Esophagus squamous epithelium (tissue), 5 donors: Measurements from ENCODE around the gene DCC. TPM values are rescaled to one million over a fixed set of nuclear protein-coding genes. Genes with fewer than 3 reads are reported as not detected.

Experiments used
- DNase-seq: peaks from one replicate; lab custom pipeline; 2025; lab: John Stamatoyannopoulos, UW
- H3K27ac ChIP-seq, 4 donors: fragments of 200-600 bp; sonication (generic); one replicate each; pipeline ENCODE4 v1.5.1; 2016 to 2019; ENCODE audit warnings: mild to moderate bottlenecking in 1 of 4
- H3K27me3 ChIP-seq, 4 donors: fragments of 200-600 bp; sonication (generic); 1 replicate in 3 of 4; 2 replicates in 1 of 4; pipeline versions ENCODE4 v1.5.1 to v1.6.0; 2017 to 2021; ENCODE audit warnings: antibody characterized with exemption in 1 of 4
- H3K36me3 ChIP-seq, 3 donors: fragments of 200-600 bp; sonication (generic); one replicate each; pipeline ENCODE4 v1.5.1; 2016 to 2019
- H3K4me1 ChIP-seq, 3 donors: fragments of 200-600 bp; sonication (generic); one replicate each; pipeline ENCODE4 v1.5.1; 2017 to 2019
- H3K4me3 ChIP-seq, 4 donors: fragments of 200-600 bp; sonication (generic); 1 replicate in 3 of 4; 2 replicates in 1 of 4; pipeline ENCODE4 v1.5.1; 2016 to 2019; ENCODE audit warnings: mild to moderate bottlenecking in 2 of 4, moderate library complexity in 1 of 4
- H3K9me3 ChIP-seq, 3 donors: fragments of 200-600 bp; sonication (generic); one replicate each; pipeline ENCODE4 v1.5.1; 2016 to 2019
- CTCF ChIP-seq, 6 experiments: fragments of 450-650 bp in 4 of 6; fragments of 200-600 bp in 2 of 6; sonication (generic) in 2 of 6; IDR thresholded peaks; one replicate each; pipeline ENCODE4 v1.5.1; 2016 to 2019; ENCODE audit warnings: antibody characterized with exemption in 6 of 6, mild to moderate bottlenecking in 4 of 6, moderate library complexity in 4 of 6
- POLR2A ChIP-seq, 4 donors: fragments of 450-650 bp; IDR thresholded peaks; one replicate each; pipeline ENCODE4 v1.6.1; 2017; ENCODE audit warnings: antibody characterized with exemption in 4 of 4, mild to moderate bottlenecking in 4 of 4, moderate library complexity in 3 of 4
- WGBS, 2 donors: methylation state at CpG; one replicate each; pipeline ENCODE4 v1.1.5; 2018; 5-methylcytosine and 5-hydroxymethylcytosine counted together
- intact Hi-C: fragments of 100-400 bp; cut with DNase I; formaldehyde crosslinking; loops from one replicate; pipeline ENCODE4 v1.15.0; 2022
- total RNA-seq, 4 donors: library from RNA; depleted of rRNA; stranded (reverse); fragments of >200 nt; gene quantifications; one replicate each; pipeline ENCODE4 v1.1.0, GENCODE V29; 2016
- donor health status: DM: yes; HTN: yes; CAD: no.

The DCC gene
- total RNA-seq, 4 donors from 2014 or later: 0.06 to 0.95 TPM; not detected in 2

- Histone ChIP-seq H3K27me3 (no peaks in the 10 kb centered on the region), H3K9me3 (no peaks in the 10 kb centered on the region), H3K4me3 (no peak overlapping the region), H3K36me3 (no peaks in the 10 kb centered on the region), H3K27ac (no peak overlapping the region), H3K4me1 (no peaks in the 10 kb centered on the region)
- no peak for DNase-seq
- TF ChIP-seq POLR2A (IDR thresholded peaks at IDR 0.05): no peak
- no peak for TF ChIP-seq CTCF (IDR thresholded peaks at IDR 0.05)
- intact Hi-C loops: no loop called here
- 33 to 69% methylated on average over 1 to 3 of the region's 3 CpGs for WGBS, 2 donors
Measured at GRCh38 chr18:52510139-52510538, 170.1 kb downstream of the DCC start.

- TF ChIP-seq CTCF (IDR thresholded peaks at IDR 0.05): no peak
- no peak for TF ChIP-seq POLR2A (IDR thresholded peaks at IDR 0.05)
- DNase-seq: no peak
- Histone ChIP-seq H3K9me3 (no peaks in the 10 kb centered on the region), H3K4me3 (no peak overlapping the region), H3K4me1 (no peaks in the 10 kb centered on the region), H3K36me3 (no peaks in the 10 kb centered on the region), H3K27ac (no peak overlapping the region), H3K27me3 (no peaks in the 10 kb centered on the region)
- intact Hi-C loops: no loop called here
- 66 to 74% methylated on average over 2 of the region's 2 CpGs for WGBS, 2 donors
Measured at GRCh38 chr18:52518086-52518485, 178.1 kb downstream of the DCC start.

DNA sequence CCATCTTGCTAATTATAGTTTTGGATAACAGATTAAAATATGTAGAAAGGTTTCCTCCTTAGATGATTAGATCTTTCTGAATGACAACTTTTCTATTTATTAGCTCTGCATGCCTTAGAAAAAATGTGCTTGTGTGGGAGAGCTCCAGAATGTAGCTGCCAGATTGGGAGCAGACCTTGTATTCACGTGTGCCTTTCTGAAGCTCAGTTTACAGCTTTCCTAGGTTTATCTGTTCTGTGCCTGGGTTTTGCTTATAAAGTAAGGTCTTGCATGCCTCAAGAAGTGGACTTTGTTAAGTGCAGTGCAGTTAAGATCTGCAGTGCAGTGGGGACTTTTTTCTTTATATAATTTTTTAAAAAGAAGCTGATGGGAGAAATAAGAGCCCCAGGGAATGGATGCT lies 179.0 kb downstream of the DCC start:
- H3K36me3 ChIP-seq: no peaks in the 10 kb centered on the region
- intact Hi-C loops: no loop called here
- H3K9me3 ChIP-seq: no peaks in the 10 kb centered on the region
- DNase-seq: no peak
- no peaks in the 10 kb centered on the region for H3K27me3 ChIP-seq
- WGBS, 2 donors: 35 to 58% methylated on average over 1 of the region's 1 CpG
- no peak overlapping the region for H3K27ac ChIP-seq
- TF ChIP-seq CTCF (IDR thresholded peaks at IDR 0.05): no peak
- TF ChIP-seq POLR2A (IDR thresholded peaks at IDR 0.05): no peak
- H3K4me3 ChIP-seq: no peak overlapping the region
- no peaks in the 10 kb centered on the region for H3K4me1 ChIP-seq

- no peak overlapping the region for H3K4me3 ChIP-seq
- H3K27ac ChIP-seq: no peak overlapping the region
- no peaks in the 10 kb centered on the region for H3K9me3 ChIP-seq
- H3K36me3 ChIP-seq: no peaks in the 10 kb centered on the region
- 17 to 22% methylated on average over 1 of the region's 1 CpG for WGBS, 2 donors
- no peak for DNase-seq
- TF ChIP-seq POLR2A (IDR thresholded peaks at IDR 0.05) (no peak), CTCF (IDR thresholded peaks at IDR 0.05) (no peak)
- intact Hi-C loops: no loop called here
- no peaks in the 10 kb centered on the region for H3K27me3 ChIP-seq
- H3K4me1 ChIP-seq: no peaks in the 10 kb centered on the region
Measured at GRCh38 chr18:52523566-52523965, 183.6 kb downstream of the DCC start.

DNA sequence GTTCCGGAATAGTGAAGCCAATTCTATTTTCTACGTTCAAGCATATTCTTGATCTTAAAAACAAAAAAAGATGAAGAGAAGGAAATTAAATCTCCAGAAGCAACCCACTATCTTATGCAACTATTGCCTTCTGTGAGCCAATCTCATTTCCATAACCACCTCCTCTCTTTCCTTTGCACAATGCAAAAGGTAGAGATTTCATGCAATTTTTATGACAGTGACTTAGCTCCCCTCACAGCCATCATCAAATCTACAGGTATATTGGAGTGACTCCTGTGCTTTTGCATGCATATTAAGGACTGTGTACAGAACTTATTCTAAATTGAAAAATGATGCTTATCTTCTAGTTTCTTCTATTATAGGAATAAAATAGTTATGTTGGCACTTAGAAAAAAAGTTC lies 191.8 kb downstream of the DCC start:
- DNase-seq: no peak
- intact Hi-C loops: no loop called here
- H3K36me3 ChIP-seq: no peaks in the 10 kb centered on the region
- WGBS, 2 donors: 83 to 84% methylated on average over 2 of the region's 2 CpGs
- H3K9me3 ChIP-seq: no peaks in the 10 kb centered on the region
- H3K4me1 ChIP-seq: no peaks in the 10 kb centered on the region
- no peaks in the 10 kb centered on the region for H3K27me3 ChIP-seq
- TF ChIP-seq CTCF (IDR thresholded peaks at IDR 0.05) (no peak), POLR2A (IDR thresholded peaks at IDR 0.05) (no peak)
- no peak overlapping the region for H3K4me3 ChIP-seq
- no peak overlapping the region for H3K27ac ChIP-seq
